NK-92 treated with Interleukin-12 subunit alpha and Interleukin-12 subunit beta, amount 100 ng/mL, for 24 hours (cell line): ENCODE data around the gene CST9L.

Source experiments
- DNase-seq: peaks from one replicate; lab custom pipeline; 2025; lab: John Stamatoyannopoulos, UW

Gene CST9L

GRCh38 chr20:23546435-23547144 is 21.7 kb downstream of the CST9L start:
- no peak for DNase-seq

DNA sequence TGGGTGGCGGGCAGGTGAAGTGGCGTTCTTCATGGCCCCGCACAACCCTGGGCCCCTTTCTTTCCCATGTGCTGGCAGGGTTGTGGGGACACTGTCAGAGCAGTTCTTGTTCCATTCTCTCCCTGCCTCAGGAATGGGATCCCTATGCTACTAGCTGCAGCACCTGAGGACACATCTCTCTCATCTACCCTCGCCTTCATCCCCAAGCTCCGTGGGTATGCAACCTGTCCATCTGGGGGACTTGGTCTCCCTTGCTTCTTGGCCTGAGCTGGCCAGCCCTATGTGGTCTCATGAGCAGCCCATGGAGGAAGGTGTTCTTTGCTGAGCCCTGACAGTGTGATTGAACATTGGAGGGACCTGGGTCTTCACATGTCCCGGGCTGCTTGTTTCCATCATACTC is 24.2 kb downstream of the CST9L start:
- no peak for DNase-seq

GRCh38 chr20:23542801-23543200 is 25.5 kb downstream of the CST9L start:
- DNase-seq: no peak

DNA sequence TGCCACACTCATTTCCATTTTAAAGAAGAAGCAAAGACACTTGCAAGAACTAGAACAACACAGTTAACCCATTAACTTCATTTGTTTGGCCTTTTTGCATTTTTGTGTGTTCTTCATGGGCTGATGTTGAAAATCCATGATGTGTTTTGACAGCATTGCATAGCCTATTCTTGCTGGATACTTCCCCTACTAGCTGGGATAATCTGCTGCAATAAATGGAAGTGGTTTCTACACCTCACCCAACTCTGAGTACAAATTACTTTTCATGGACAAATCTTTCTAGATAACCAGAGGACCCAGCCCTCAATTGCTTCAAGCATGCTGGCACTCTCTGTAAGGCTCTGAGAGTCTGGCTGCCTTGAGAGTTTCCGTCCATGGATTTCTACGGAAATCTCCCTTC is 26.5 kb downstream of the CST9L start:
- no peak for DNase-seq

DNA sequence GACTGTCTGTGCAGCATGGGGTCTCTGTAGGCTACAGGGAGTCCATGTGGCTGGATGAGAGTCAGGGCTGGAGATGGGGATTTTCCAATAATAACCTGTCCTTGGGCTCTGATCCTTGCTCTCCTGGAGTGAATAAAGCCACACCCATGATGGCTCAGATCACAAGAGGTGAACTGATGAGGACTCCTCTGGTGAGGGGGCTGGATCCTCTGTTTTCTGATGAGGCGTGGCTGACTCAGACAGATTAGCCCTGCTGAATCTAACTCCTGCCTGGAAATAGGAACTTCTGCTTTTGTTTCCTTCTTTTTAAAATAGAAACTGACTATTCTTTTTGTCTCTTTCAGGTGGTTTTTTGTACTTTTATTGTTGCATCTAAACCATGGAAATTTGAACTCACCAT is 27.0 kb downstream of the CST9L start:
- no peak for DNase-seq

- no peak for DNase-seq
Measured at GRCh38 chr20:23540624-23541023, 27.7 kb downstream of the CST9L start.

- DNase-seq: no peak
Measured at GRCh38 chr20:23537030-23537429, 31.3 kb downstream of the CST9L start.

GRCh38 chr20:23536328-23536974 is 31.8 kb downstream of the CST9L start:
- DNase-seq: no peak

GRCh38 chr20:23534801-23535593 is 33.3 kb downstream of the CST9L start:
- DNase-seq: no peak

DNA sequence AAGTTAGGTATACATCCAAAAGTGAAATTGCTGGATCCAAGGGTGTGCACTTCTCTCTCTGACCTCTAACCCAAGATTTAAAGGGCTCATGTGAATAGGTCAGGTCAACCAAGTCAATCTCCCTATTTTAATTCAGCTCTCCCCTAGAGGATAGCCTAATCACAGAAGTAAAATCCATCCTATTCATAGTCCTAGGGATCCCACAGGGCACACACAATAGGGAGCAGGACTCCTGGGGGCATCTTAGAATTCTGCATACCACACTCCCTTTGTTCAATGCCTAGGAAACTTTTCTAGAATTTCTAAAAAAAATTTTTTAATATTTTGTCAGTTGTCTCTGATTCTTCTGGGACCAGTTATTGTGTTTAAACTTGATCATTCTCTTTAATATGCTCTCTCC is 35.1 kb downstream of the CST9L start:
- no peak for DNase-seq

DNA sequence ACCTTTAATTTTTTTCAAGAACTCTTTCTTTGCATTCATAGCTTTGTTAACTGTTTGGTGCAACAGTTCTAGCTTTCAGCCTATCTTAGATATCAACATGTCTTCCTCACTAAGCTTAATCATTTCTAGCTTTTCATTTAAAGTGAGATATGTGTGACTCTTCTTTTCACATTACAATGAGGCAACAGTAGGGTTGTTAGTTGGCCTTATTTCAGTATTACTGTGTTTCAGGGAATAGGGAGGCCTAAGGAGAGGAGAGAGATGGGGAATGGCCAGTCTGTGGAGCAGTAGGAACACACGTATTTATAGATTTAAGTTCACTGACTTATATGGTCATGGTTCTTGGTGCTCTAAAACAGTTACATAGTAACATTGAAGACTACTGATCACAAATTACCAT is 35.8 kb downstream of the CST9L start:
- no peak for DNase-seq

DNA sequence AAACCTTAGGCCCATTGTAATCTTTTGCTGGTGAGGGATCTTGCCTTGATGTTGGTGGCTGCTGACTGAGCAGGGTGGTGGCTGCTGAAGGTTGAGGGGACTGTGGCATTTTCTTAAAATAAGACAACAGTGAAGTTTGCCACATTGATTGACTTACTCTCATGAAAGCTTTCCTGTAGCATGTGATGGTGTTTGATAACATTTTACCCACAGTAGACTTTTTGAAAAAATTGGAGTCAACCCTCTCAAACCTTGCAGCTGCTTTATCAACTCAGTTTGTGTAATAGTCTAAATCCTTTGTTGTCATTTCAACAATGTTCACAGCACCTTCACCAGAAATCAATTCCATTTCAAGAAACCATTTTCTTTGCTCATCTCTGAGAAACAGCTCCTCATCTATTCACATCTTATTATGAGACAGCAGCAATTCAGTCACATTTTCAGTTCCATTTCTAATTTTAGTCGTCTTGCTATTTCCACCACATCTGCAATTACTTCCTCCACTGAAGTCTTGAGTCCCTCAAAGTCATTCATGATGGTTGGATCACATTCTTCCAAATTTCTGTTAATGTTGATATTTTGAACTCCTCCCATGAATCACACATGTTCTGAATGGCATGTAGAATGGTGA is 37.2 kb downstream of the CST9L start:
- no peak for DNase-seq

DNA sequence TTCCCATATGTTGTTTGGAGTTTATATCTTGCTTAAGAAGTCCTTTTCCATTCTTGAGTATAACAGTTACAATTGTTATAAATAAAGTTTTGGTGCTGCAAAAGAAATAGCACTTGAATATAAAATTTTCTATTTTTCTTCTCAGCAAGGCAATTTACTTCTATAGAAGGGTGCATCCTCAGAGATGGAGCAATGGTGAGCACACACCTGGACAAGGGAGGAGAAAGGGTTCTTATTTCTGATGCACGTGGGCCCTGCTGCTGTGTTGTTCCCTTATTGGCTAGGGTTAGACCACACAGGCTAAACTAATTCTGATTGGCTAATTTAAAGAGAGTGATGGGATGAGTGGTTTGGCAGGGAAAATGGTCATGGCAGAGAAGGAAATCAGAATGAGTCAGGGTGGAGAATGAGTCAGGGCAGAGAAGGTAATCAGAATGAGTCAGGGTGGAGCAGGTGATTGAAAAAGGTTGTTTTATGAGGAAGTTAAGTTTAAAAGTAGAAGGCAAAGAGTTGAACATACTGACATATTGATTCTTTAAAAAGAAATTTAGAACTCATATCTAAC is 39.3 kb downstream of the CST9L start:
- no peak for DNase-seq

DNA sequence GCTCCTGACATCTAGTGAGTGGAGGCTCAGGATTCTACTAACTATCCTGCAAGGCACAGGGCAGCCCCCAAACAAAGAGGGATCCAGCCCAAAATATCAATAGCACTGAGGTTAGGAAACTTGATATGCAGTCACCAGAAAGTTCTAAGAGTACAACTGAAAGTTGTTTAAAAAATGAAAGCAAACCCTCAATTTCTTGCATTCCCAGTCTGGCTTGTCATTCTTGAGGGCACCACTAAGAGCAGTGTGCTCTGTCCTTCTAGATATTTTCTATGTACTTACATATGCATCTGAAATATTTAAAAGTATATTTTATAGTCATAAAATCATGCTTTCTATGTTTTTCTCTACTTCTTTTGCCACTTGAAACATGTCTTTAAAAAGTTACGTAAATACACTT is 41.4 kb downstream of the CST9L start:
- DNase-seq: no peak

- no peak for DNase-seq
Measured at GRCh38 chr20:23524146-23524545, 44.1 kb downstream of the CST9L start.

DNA sequence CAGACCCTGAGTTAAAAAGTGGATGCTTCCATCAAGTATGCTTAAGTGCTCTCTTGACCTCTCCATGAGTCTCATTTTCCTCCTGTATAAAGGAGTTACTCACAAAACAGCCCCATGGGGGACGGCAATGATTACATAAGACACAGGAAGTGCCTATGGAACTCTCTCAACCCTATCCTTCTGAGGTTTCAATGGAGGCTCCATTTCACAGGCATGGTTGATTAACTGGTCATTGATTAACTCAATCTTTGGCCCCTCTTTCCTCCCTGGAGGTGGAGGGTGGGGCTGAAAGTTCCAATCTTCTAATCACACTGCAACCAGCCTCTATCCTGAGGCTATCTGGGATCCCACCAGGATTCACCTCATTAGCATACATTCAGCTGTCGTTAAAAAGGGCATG is 48.1 kb downstream of the CST9L start:
- no peak for DNase-seq

DNA sequence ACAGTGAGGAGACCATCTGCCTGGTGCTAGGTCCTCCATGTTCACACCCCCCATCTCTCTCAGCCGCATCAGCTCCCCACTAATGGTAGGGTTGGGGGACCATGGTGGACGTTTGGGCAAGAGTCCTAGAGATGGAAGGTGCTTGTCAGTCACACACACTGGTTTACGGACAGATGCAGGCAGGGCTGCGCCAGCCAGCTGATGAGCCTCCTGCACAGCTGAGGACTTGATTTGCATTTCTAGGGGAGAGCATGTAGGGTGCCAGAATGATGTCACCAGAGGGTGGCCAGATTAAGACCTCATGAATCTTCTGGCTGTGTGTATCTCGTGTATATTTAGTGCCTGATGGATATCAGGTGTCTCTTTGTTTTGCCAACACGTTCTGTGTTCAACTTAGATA is 48.7 kb downstream of the CST9L start:
- DNase-seq: no peak

DNA sequence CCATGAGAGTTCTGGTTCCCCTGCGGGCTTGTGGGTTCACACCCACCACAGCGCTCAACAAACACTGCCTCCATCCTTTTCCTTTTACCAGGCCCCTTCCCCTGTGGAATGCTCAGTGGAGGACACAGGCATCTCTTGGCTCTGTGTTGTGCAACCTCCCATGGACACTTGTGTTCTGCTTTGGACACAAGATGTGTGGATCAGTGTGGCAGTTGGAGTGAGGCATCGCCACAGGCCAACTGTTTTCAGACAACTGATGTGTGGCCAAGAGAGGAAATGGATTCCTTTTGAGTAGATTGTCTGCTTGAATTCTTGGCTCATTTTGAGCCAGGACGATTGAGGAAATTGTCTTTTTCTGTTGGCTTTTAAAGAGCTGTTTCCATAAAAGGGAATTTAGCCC is 50.6 kb downstream of the CST9L start:
- DNase-seq: no peak

- no peak for DNase-seq
Measured at GRCh38 chr20:23515250-23515939, 52.9 kb downstream of the CST9L start.

GRCh38 chr20:23514848-23515247 is 53.4 kb downstream of the CST9L start:
- DNase-seq: no peak
